ENCODE data around the gene ADAT3. TPM values are rescaled to one million over a fixed set of nuclear protein-coding genes. Genes with fewer than 3 reads are reported as not detected.

Gene ADAT3
- total and polyA plus RNA-seq, 2 of the 4 experiments (the other 2 are of a cell fraction), result 0.36 to 2.8 TPM

GRCh38 chr19:1884291-1884718 is 20.9 kb upstream of the ADAT3 start:
- H3K4me2 ChIP-seq (ENCODE audit: low read depth, low read length), result peak overlapping the region; percentile 99
- CTCF ChIA-PET, result no interaction called here
- no peak for DNase-seq
- no peak overlapping the region for H4K5ac ChIP-seq (ENCODE audit: low read depth, low read length)
- H3K18ac ChIP-seq (ENCODE audit: low read depth, low read length), result no peak overlapping the region
- peak overlapping the region; percentile 92 for H3K23ac ChIP-seq (ENCODE audit: low read depth, low read length)
- H3K4ac ChIP-seq (ENCODE audit: low read depth, low read length), result peak overlapping the region; percentile 66
- H3K9ac ChIP-seq (ENCODE audit: low read depth, low read length), result peak overlapping the region; percentile 97
- peaks cover 24% of the 10 kb centered on the region for H3K4me1 ChIP-seq (ENCODE audit: control insufficient read depth, insufficient read depth, low read length)
- H2BK5ac ChIP-seq (ENCODE audit: low read depth, low read length, poor library complexity, severe bottlenecking), result no peak overlapping the region
- H4K20me1 ChIP-seq (ENCODE audit: insufficient read depth, low read length), result peaks cover 46% of the 10 kb centered on the region
- peak overlapping the region; percentile 89 for H3K27ac ChIP-seq (ENCODE audit: insufficient read depth, low read length)
- H4K91ac ChIP-seq (ENCODE audit: insufficient read depth, low read depth, low read length), result no peak overlapping the region
- no peak overlapping the region for H3K56ac ChIP-seq (ENCODE audit: extremely low read depth, insufficient read depth, low read length)
- in situ Hi-C loops (cut with MboI; ENCODE audit: low sequenced_read_pairs) (no loop called here), dilution Hi-C loops (cut with HindIII; ENCODE audit: low sequenced_read_pairs, unreplicated experiment) (no loop called here), intact Hi-C loops (cut with micrococcal nuclease) (no loop called here)
- peaks cover 18% of the 10 kb centered on the region for H3K9me1 ChIP-seq (ENCODE audit: insufficient read depth, low read length)
- BruUV-seq (replicated peaks), result no TSS peak
- H3K9me3 ChIP-seq (ENCODE audit: control insufficient read depth, insufficient read depth, low read length), result no peaks in the 10 kb centered on the region
- H2BK15ac ChIP-seq (ENCODE audit: low read depth, low read length), result no peak overlapping the region
- peak overlapping the region; percentile 85; the same call in 1 of the 2 replicates for H2AK5ac ChIP-seq (ENCODE audit: low read depth, low read length)
- peak overlapping the region; percentile 69 for H2AFZ ChIP-seq (replicated peaks; ENCODE audit: low read length, poor library complexity)
- no peak overlapping the region for H2BK120ac ChIP-seq (ENCODE audit: low read depth, low read length)
- H4K8ac ChIP-seq (ENCODE audit: low read depth in 2 of 2, low read length in 2 of 2), result no peak overlapping the region; a peak in 1 of 4 replicates
- peak overlapping the region; percentile 63 for H3K14ac ChIP-seq (replicated peaks; ENCODE audit: low read depth, low read length)
- no peak; the same call in 1 of the 2 replicates for ATAC-seq (ENCODE audit: low read depth)
- H3K27me3 ChIP-seq (ENCODE audit: control insufficient read depth, insufficient read depth, low read length), result no peaks in the 10 kb centered on the region
- H3K4me3 ChIP-seq (ENCODE audit: insufficient read depth, low read depth, low read length), result peak overlapping the region; percentile 99
- peaks cover 4 to 44% of the 10 kb centered on the region in 2 experiments for H3K79me1 ChIP-seq (ENCODE audit: low read depth in 1 of 2, low read length in 2 of 2)
- TF ChIP-seq CEBPB (IDR thresholded peaks at IDR 0.05; ENCODE audit: low read depth, low read length) (no peak), SMC3 (IDR thresholded peaks at IDR 0.05; ENCODE audit: low read depth, low read length) (no peak), MAZ (IDR thresholded peaks at IDR 0.05; ENCODE audit: borderline replicate concordance, low read depth, low read length) (no peak), NFE2L2 (IDR thresholded peaks at IDR 0.05; ENCODE audit: low read depth, low read length) (no peak), RAD21 (IDR thresholded peaks at IDR 0.05; ENCODE audit: low read length) (no peak), MAFK (IDR thresholded peaks at IDR 0.05; ENCODE audit: low read depth, low read length) (no peak), POLR2A (IDR thresholded peaks at IDR 0.05; ENCODE audit: low read depth, low read length) (no peak), USF2 (IDR thresholded peaks at IDR 0.05; ENCODE audit: low read depth, low read length) (no peak), CHD1 (IDR thresholded peaks at IDR 0.05; ENCODE audit: low read depth, low read length) (no peak), ELK1 (IDR thresholded peaks at IDR 0.05; ENCODE audit: borderline replicate concordance, low read depth, low read length) (no peak), RCOR1 (IDR thresholded peaks at IDR 0.05; ENCODE audit: insufficient replicate concordance, low read length) (no peak), MXI1 (IDR thresholded peaks at IDR 0.05; ENCODE audit: borderline replicate concordance, low read depth, low read length) (no peak), BHLHE40 (IDR thresholded peaks at IDR 0.05; ENCODE audit: low read depth, low read length) (no peak), CTCF (conservative IDR thresholded peaks at IDR 0.05; ENCODE audit: low read depth, low read length) (no peak), RFX5 (IDR thresholded peaks at IDR 0.05; ENCODE audit: low read depth, low read length) (no peak), FOS (IDR thresholded peaks at IDR 0.05; ENCODE audit: low read depth, low read length) (no peak)
- WGBS, 2 experiments (ENCODE audit: extremely low coverage in 2 of 2, insufficient read length in 1 of 2), result 15% methylated on average over 4 of the region's 11 CpGs; no CpG with 5 or more reads in 1 of the 2 experiments
- H2BK20ac ChIP-seq (ENCODE audit: low read depth, low read length), result no peak overlapping the region
- peak overlapping the region; percentile 99 for H2AK9ac ChIP-seq (replicated peaks; ENCODE audit: low read depth, low read length, poor library complexity)
- peaks cover 12% of the 10 kb centered on the region; the same call in 1 of the 2 replicates for H3K36me3 ChIP-seq (ENCODE audit: control insufficient read depth, insufficient read depth, low read length)
- POLR2A ChIA-PET (ENCODE audit: unreplicated experiment), result no interaction called here

Measured in IMR-90 (cell line).